ENCODE data around the gene FOLR3. TPM values are rescaled to one million over a fixed set of nuclear protein-coding genes. Genes with fewer than 3 reads are reported as not detected.

Gene FOLR3
- total RNA-seq, 4 donors from 2014 or later, result 0.35 TPM; not detected in 3

- DNase-seq, result no peak
- intact Hi-C loops (cut with DNase I), result no loop called here
These were observed 21.0 kb upstream of the FOLR3 start for GRCh38 chr11:72114570-72114969.

GRCh38 chr11:72116019-72116755 is 19.3 kb upstream of the FOLR3 start:
- intact Hi-C loops (cut with DNase I), result no loop called here
- no peaks in the 10 kb centered on the region for H3K9me3 ChIP-seq
- TF ChIP-seq, protein P1, sequence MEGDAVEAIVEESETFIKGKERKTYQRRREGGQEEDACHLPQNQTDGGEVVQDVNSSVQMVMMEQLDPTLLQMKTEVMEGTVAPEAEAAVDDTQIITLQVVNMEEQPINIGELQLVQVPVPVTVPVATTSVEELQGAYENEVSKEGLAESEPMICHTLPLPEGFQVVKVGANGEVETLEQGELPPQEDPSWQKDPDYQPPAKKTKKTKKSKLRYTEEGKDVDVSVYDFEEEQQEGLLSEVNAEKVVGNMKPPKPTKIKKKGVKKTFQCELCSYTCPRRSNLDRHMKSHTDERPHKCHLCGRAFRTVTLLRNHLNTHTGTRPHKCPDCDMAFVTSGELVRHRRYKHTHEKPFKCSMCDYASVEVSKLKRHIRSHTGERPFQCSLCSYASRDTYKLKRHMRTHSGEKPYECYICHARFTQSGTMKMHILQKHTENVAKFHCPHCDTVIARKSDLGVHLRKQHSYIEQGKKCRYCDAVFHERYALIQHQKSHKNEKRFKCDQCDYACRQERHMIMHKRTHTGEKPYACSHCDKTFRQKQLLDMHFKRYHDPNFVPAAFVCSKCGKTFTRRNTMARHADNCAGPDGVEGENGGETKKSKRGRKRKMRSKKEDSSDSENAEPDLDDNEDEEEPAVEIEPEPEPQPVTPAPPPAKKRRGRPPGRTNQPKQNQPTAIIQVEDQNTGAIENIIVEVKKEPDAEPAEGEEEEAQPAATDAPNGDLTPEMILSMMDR (IDR thresholded peaks at IDR 0.05), result no peak
- TF ChIP-seq POLR2A (IDR thresholded peaks at IDR 0.05), result no peak
- 90 to 92% methylated on average over 6 of the region's 6 CpGs for WGBS, 2 donors
- H3K4me3 ChIP-seq, result no peak overlapping the region
- no peak for DNase-seq
- peaks cover 0 to 3% (median 0%) of the 10 kb centered on the region in 4 donors for H3K27me3 ChIP-seq
- peaks cover 0 to 17% (median 8%) of the 10 kb centered on the region in 3 donors for H3K4me1 ChIP-seq
- H3K27ac ChIP-seq, result no peak overlapping the region
- no peaks in the 10 kb centered on the region for H3K36me3 ChIP-seq

More at GRCh38 chr11:72114570-72114969, 21.0 kb upstream of the FOLR3 start:
- peaks cover 0 to 3% (median 0%) of the 10 kb centered on the region in 4 donors for H3K27me3 ChIP-seq
- no peak overlapping the region for H3K4me3 ChIP-seq
- 54 to 73% methylated on average over 1 of the region's 1 CpG for WGBS, 2 donors
- TF ChIP-seq, protein P1 (IDR thresholded peaks at IDR 0.05), result no peak
- no peak for TF ChIP-seq POLR2A (IDR thresholded peaks at IDR 0.05)
- no peaks in the 10 kb centered on the region for H3K9me3 ChIP-seq
- peaks cover 0 to 10% (median 0%) of the 10 kb centered on the region in 3 donors for H3K36me3 ChIP-seq
- peaks cover 0 to 21% (median 8%) of the 10 kb centered on the region in 3 donors for H3K4me1 ChIP-seq
- H3K27ac ChIP-seq, result no peak overlapping the region

GRCh38 chr11:72119198-72119597 is 16.3 kb upstream of the FOLR3 start:
- intact Hi-C loops (cut with DNase I), result no loop called here
- Histone ChIP-seq H3K9me3 (no peaks in the 10 kb centered on the region), H3K27me3 (peaks cover 0 to 3% (median 0%) of the 10 kb centered on the region in 4 donors), H3K36me3 (no peaks in the 10 kb centered on the region), H3K4me3 (no peak overlapping the region), H3K4me1 (peaks cover 0 to 8% (median 3%) of the 10 kb centered on the region in 3 donors), H3K27ac (no peak overlapping the region)
- DNase-seq, result no peak
- TF ChIP-seq, protein P1 (IDR thresholded peaks at IDR 0.05), result no peak
- no peak for TF ChIP-seq POLR2A (IDR thresholded peaks at IDR 0.05)
- 67 to 86% methylated on average over 6 of the region's 6 CpGs for WGBS, 2 donors

- no peaks in the 10 kb centered on the region for H3K9me3 ChIP-seq
- H3K4me1 ChIP-seq, result peaks cover 0 to 13% (median 4%) of the 10 kb centered on the region in 3 donors
- H3K36me3 ChIP-seq, result no peaks in the 10 kb centered on the region
- WGBS, 2 donors, result 76 to 84% methylated on average over 2 of the region's 2 CpGs
- H3K27me3 ChIP-seq, result peaks cover 0 to 3% (median 0%) of the 10 kb centered on the region in 4 donors
- no peak for DNase-seq
- no peak overlapping the region for H3K27ac ChIP-seq
- TF ChIP-seq, protein P1 (IDR thresholded peaks at IDR 0.05), result no peak
- no peak for TF ChIP-seq POLR2A (IDR thresholded peaks at IDR 0.05)
- intact Hi-C loops (cut with DNase I), result no loop called here
- no peak overlapping the region for H3K4me3 ChIP-seq
These were observed 14.6 kb upstream of the FOLR3 start for GRCh38 chr11:72120930-72121329.

DNA sequence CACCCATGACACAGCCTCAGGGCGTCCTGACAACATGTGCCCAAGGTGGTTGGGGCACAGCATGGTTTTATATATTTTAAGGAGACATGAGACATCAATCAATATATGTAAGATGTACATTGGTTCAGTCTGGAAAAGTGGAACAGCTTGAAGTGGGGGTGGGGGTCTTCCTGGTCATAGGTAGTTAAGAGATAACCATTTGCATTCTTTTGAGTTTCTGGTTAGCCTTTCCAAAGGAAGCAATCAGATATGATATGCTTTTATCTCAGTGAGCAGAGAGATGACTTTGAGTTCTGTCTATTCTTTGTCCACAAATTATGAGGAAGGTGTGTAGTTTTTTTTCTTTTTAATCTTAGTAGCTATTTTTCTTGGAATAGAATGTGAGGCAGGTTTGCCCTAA is 12.9 kb upstream of the FOLR3 start:
- Histone ChIP-seq H3K36me3 (no peaks in the 10 kb centered on the region), H3K4me1 (peaks cover 0 to 16% (median 4%) of the 10 kb centered on the region in 3 donors), H3K4me3 (no peak overlapping the region), H3K27ac (no peak overlapping the region), H3K9me3 (no peaks in the 10 kb centered on the region), H3K27me3 (peaks cover 0 to 3% (median 0%) of the 10 kb centered on the region in 4 donors)
- intact Hi-C loops (cut with DNase I), result no loop called here
- TF ChIP-seq POLR2A (IDR thresholded peaks at IDR 0.05), result no peak
- TF ChIP-seq, protein P1 (IDR thresholded peaks at IDR 0.05), result no peak
- 75 to 86% methylated on average over 1 of the region's 1 CpG for WGBS, 2 donors
- DNase-seq, result no peak
